ENCODE data around the gene WNT8A. TPM values are rescaled to one million over a fixed set of nuclear protein-coding genes. Genes with fewer than 3 reads are reported as not detected.
A peak's percentile ranks its signal among the peaks of the same experiment; 100 is the strongest.
"Not testable (repeated sequence)": the region's sequence is repeated elsewhere in the genome, so short reads cannot be mapped to it uniquely, and the experiment has no call there.

WNT8A gene
- total RNA-seq: not detected in 3 replicates

- Mint-ChIP-seq H3K4me3 (no peak within 1 kb of the TSS), H3K36me3 (no peaks in the 10 kb centered on the region)
These were observed at the start of gene WNT8A for GRCh38 chr5:138083702-138084101. Gene WNT8A, plus strand, starts transcription at chr5:138084033. Its CDS starts 95 bp downstream, at chr5:138084128.

GRCh38 chr5:138035605-138036537 lies 48.0 kb upstream of the WNT8A start:
- peaks cover 22% of the 10 kb centered on the region for H3K4me1 Mint-ChIP-seq
- peak in 1 of 2 experiments; percentile 48 for DNase-seq (ENCODE audit: low spot score in 2 of 2, unreplicated experiment in 2 of 2)
- H3K36me3 Mint-ChIP-seq: no peaks in the 10 kb centered on the region
- H3K9me3 Mint-ChIP-seq: no peaks in the 10 kb centered on the region
- H3K27ac Mint-ChIP-seq: no peak overlapping the region
- no peak overlapping the region for H3K4me3 Mint-ChIP-seq
- TF ChIP-seq CTCF (IDR thresholded peaks at IDR 0.05; ENCODE audit: unreplicated experiment): peak; percentile 77
- no peaks in the 10 kb centered on the region for H3K27me3 Mint-ChIP-seq (ENCODE audit: low read depth)

More at GRCh38 chr5:138083702-138084101, at the start of gene WNT8A:
- H3K4me1 Mint-ChIP-seq: no peaks in the 10 kb centered on the region
- H3K9me3 Mint-ChIP-seq: no peaks in the 10 kb centered on the region
- DNase-seq (ENCODE audit: low spot score in 2 of 2, unreplicated experiment in 2 of 2): no peak
- no peaks in the 10 kb centered on the region for H3K27me3 Mint-ChIP-seq (ENCODE audit: low read depth)
- no peak for TF ChIP-seq CTCF (IDR thresholded peaks at IDR 0.05; ENCODE audit: unreplicated experiment)
- no peak within 1 kb of the TSS for H3K27ac Mint-ChIP-seq

- no peaks in the 10 kb centered on the region for H3K27me3 Mint-ChIP-seq (ENCODE audit: low read depth)
- no peak for DNase-seq (ENCODE audit: low spot score in 2 of 2, unreplicated experiment in 2 of 2)
- H3K9me3 Mint-ChIP-seq: no peaks in the 10 kb centered on the region
- no peak for TF ChIP-seq CTCF (IDR thresholded peaks at IDR 0.05; ENCODE audit: unreplicated experiment)
- H3K4me3 Mint-ChIP-seq: no peak overlapping the region
- H3K27ac Mint-ChIP-seq: no peak overlapping the region
- peaks cover 11% of the 10 kb centered on the region for H3K4me1 Mint-ChIP-seq
- no peaks in the 10 kb centered on the region for H3K36me3 Mint-ChIP-seq
These were observed 46.6 kb upstream of the WNT8A start for GRCh38 chr5:138037271-138037670.

GRCh38 chr5:138037907-138038633 lies 45.8 kb upstream of the WNT8A start:
- H3K9me3 Mint-ChIP-seq: no peaks in the 10 kb centered on the region
- no peaks in the 10 kb centered on the region for H3K36me3 Mint-ChIP-seq
- no peaks in the 10 kb centered on the region for H3K27me3 Mint-ChIP-seq (ENCODE audit: low read depth)
- no peak for TF ChIP-seq CTCF (IDR thresholded peaks at IDR 0.05; ENCODE audit: unreplicated experiment)
- H3K4me1 Mint-ChIP-seq: peaks cover 11% of the 10 kb centered on the region
- H3K27ac Mint-ChIP-seq: no peak overlapping the region
- DNase-seq (ENCODE audit: low spot score in 2 of 2, unreplicated experiment in 2 of 2): no peak
- no peak overlapping the region for H3K4me3 Mint-ChIP-seq

GRCh38 chr5:138038826-138039225 lies 45.0 kb upstream of the WNT8A start:
- Mint-ChIP-seq H3K36me3 (no peaks in the 10 kb centered on the region), H3K4me3 (no peak overlapping the region), H3K4me1 (peaks cover 5% of the 10 kb centered on the region), H3K27me3 (ENCODE audit: low read depth) (no peaks in the 10 kb centered on the region), H3K27ac (no peak overlapping the region), H3K9me3 (no peaks in the 10 kb centered on the region)
- no peak for TF ChIP-seq CTCF (IDR thresholded peaks at IDR 0.05; ENCODE audit: unreplicated experiment)
- DNase-seq (ENCODE audit: low spot score in 2 of 2, unreplicated experiment in 2 of 2): no peak

GRCh38 chr5:138045283-138045682 lies 38.5 kb upstream of the WNT8A start:
- not testable (repeated sequence) for DNase-seq (ENCODE audit: low spot score in 2 of 2, unreplicated experiment in 2 of 2); H3K27ac Mint-ChIP-seq; H3K27me3 Mint-ChIP-seq (ENCODE audit: low read depth); H3K36me3 Mint-ChIP-seq; H3K9me3 Mint-ChIP-seq; H3K4me1 Mint-ChIP-seq; H3K4me3 Mint-ChIP-seq
